Gastrocnemius medialis (tissue), 4 donors: ENCODE results near the gene GPBP1. TPM values are rescaled to one million over a fixed set of nuclear protein-coding genes. Genes with fewer than 3 reads are reported as not detected.
"Not testable (repeated sequence)": the region's sequence is repeated elsewhere in the genome, so short reads cannot be mapped to it uniquely, and the experiment has no call there.

Source experiments
- ATAC-seq, 2 donors: fragments of 150-250 bp; one replicate each; pipeline ENCODE4 v1.9.1; 2016
- DNase-seq, 2 donors: peaks; one replicate each; pipeline ENCODE4 v3.0.0-alpha.2; 2019
- H3K27ac ChIP-seq, 4 donors: fragments of 200-600 bp; sonication (generic); 1 replicate in 1 of 4; 2 replicates in 3 of 4; pipeline ENCODE4 v1.5.1; 2016 to 2018; ENCODE audit warnings: mild to moderate bottlenecking in 2 of 4, moderate library complexity in 1 of 4
- H3K27me3 ChIP-seq, 3 donors: fragments of 200-600 bp; sonication (generic) in 2 of 3; 1 replicate in 1 of 3; 2 replicates in 2 of 3; pipeline versions ENCODE4 v1.5.1 to v1.6.0; 2016 to 2019; ENCODE audit warnings: mild to moderate bottlenecking in 1 of 3, moderate library complexity in 1 of 3
- H3K36me3 ChIP-seq, 2 donors: fragments of 200-600 bp; sonication (generic) in 1 of 2; one replicate each; pipeline ENCODE4 v1.5.1; 2017 to 2018
- H3K4me1 ChIP-seq, 2 donors: fragments of 200-600 bp; sonication (generic) in 1 of 2; one replicate each; pipeline ENCODE4 v1.5.1; 2016 to 2017; ENCODE audit warnings: mild to moderate bottlenecking in 2 of 2
- H3K4me3 ChIP-seq, 4 donors: fragments of 200-600 bp; sonication (generic) in 3 of 4; 1 replicate in 1 of 4; 2 replicates in 3 of 4; pipeline ENCODE4 v1.5.1; 2016 to 2019; ENCODE audit warnings: mild to moderate bottlenecking in 2 of 4
- H3K9me3 ChIP-seq, 3 donors: fragments of 200-600 bp; sonication (generic) in 2 of 3; 1 replicate in 1 of 3; 2 replicates in 2 of 3; pipeline ENCODE4 v1.5.1; 2016 to 2019
- POLR2A ChIP-seq, 2 donors: fragments of 450-650 bp; IDR thresholded peaks; one replicate each; pipeline ENCODE4 v1.6.1; 2017; ENCODE audit warnings: antibody characterized with exemption in 2 of 2, mild to moderate bottlenecking in 2 of 2, moderate library complexity in 2 of 2
- in situ Hi-C, 4 donors: fragments of 200-750 bp; cut with MboI; loops; one replicate each; pipeline versions ENCODE4 v1.15.0 to v1.8.0; 2017; ENCODE audit warnings: low sequenced_read_pairs in 4 of 4
- intact Hi-C: fragments of 100-400 bp; cut with DNase I; formaldehyde crosslinking; loops from one replicate; pipeline ENCODE4 v1.15.1; 2023; ENCODE audit warnings: low total_unique reads
- total RNA-seq, 4 donors: library from RNA; depleted of rRNA; stranded (reverse); fragments of >200 nt; gene quantifications; one replicate each; pipeline versions ENCODE4 v1.1.0 to v1.2.3, GENCODE V29; 2016
- TF ChIP-seq, protein P1 (sequence below), 5 experiments: fragments of 450-650 bp in 3 of 5; fragments of 200-600 bp in 2 of 5; sonication (generic) in 2 of 5; IDR thresholded peaks in 4 of 5; conservative IDR thresholded peaks in 1 of 5; 1 replicate in 4 of 5; 2 replicates in 1 of 5; pipeline ENCODE4 v1.5.1; 2016 to 2019; ENCODE audit warnings: antibody characterized with exemption in 5 of 5, mild to moderate bottlenecking in 3 of 5, moderate library complexity in 3 of 5

GPBP1 gene
- total RNA-seq, 4 donors from 2014 or later, result 40.4 to 58.0 (median 50.5) TPM

- intact Hi-C loops, result no loop called here
These were observed 18.1 kb downstream of the GPBP1 start for GRCh38 chr5:57191986-57192385.

GRCh38 chr5:57192832-57193231, 19.0 kb downstream of the GPBP1 start:
- H3K4me3 ChIP-seq, H3K36me3 ChIP-seq, DNase-seq, H3K27me3 ChIP-seq, H3K9me3 ChIP-seq, ATAC-seq, intact Hi-C loops, H3K27ac ChIP-seq: not testable (repeated sequence)
- H3K4me1 ChIP-seq, result peaks cover 23 to 31% of the 10 kb centered on the region in 2 donors
- in situ Hi-C loops, result loop anchor here in 2 of 4 donors (25.0 kb wide), 1 partner anchor 1206 kb away; the partner anchor contains the start of gene IL6ST (in 2 of the 2)

More at GRCh38 chr5:57191986-57192385, 18.1 kb downstream of the GPBP1 start:
- no peaks in the 10 kb centered on the region for H3K36me3 ChIP-seq
- ATAC-seq (no peak), DNase-seq (no peak)
- H3K27me3 ChIP-seq, result no peaks in the 10 kb centered on the region
- H3K4me3 ChIP-seq, result no peak overlapping the region
- no peak overlapping the region for H3K27ac ChIP-seq
- TF ChIP-seq, protein P1, sequence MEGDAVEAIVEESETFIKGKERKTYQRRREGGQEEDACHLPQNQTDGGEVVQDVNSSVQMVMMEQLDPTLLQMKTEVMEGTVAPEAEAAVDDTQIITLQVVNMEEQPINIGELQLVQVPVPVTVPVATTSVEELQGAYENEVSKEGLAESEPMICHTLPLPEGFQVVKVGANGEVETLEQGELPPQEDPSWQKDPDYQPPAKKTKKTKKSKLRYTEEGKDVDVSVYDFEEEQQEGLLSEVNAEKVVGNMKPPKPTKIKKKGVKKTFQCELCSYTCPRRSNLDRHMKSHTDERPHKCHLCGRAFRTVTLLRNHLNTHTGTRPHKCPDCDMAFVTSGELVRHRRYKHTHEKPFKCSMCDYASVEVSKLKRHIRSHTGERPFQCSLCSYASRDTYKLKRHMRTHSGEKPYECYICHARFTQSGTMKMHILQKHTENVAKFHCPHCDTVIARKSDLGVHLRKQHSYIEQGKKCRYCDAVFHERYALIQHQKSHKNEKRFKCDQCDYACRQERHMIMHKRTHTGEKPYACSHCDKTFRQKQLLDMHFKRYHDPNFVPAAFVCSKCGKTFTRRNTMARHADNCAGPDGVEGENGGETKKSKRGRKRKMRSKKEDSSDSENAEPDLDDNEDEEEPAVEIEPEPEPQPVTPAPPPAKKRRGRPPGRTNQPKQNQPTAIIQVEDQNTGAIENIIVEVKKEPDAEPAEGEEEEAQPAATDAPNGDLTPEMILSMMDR (IDR thresholded peaks at IDR 0.05 in 4 of 5, conservative IDR thresholded peaks at IDR 0.05 in 1 of 5), result no peak
- TF ChIP-seq POLR2A (IDR thresholded peaks at IDR 0.05), result no peak
- in situ Hi-C loops, result loop anchor here in 2 of 4 donors (25.0 kb wide), 1 partner anchor 1205 kb away; the partner anchor contains the start of gene IL6ST (in 2 of the 2)
- H3K9me3 ChIP-seq, result no peaks in the 10 kb centered on the region
- H3K4me1 ChIP-seq, result peaks cover 30 to 39% of the 10 kb centered on the region in 2 donors

- no peak for DNase-seq
- in situ Hi-C loops (loop anchor here in 2 of 4 donors (25.0 kb wide), 1 partner anchor 1207 kb away; the partner anchor contains the start of gene IL6ST (in 2 of the 2)), intact Hi-C loops (no loop called here)
- Histone ChIP-seq H3K4me3 (no peak overlapping the region), H3K27me3 (no peaks in the 10 kb centered on the region), H3K36me3 (no peaks in the 10 kb centered on the region), H3K4me1 (peaks cover 14 to 20% of the 10 kb centered on the region in 2 donors), H3K9me3 (no peaks in the 10 kb centered on the region), H3K27ac (no peak overlapping the region)
- no peak for TF ChIP-seq POLR2A (IDR thresholded peaks at IDR 0.05)
- TF ChIP-seq, protein P1 (IDR thresholded peaks at IDR 0.05 in 4 of 5, conservative IDR thresholded peaks at IDR 0.05 in 1 of 5), result no peak
- ATAC-seq, result no peak
These were observed 20.0 kb downstream of the GPBP1 start for GRCh38 chr5:57193757-57194413.

GRCh38 chr5:57194653-57195052, 20.8 kb downstream of the GPBP1 start:
- DNase-seq, result no peak
- no peak for ATAC-seq
- Histone ChIP-seq H3K36me3 (no peaks in the 10 kb centered on the region), H3K27ac (no peak overlapping the region), H3K4me3 (no peak overlapping the region), H3K9me3 (no peaks in the 10 kb centered on the region), H3K27me3 (no peaks in the 10 kb centered on the region), H3K4me1 (peaks cover 8 to 17% of the 10 kb centered on the region in 2 donors)
- intact Hi-C loops (no loop called here), in situ Hi-C loops (loop anchor here in 2 of 4 donors (25.0 kb wide), 1 partner anchor 1207 kb away; the partner anchor contains the start of gene IL6ST (in 2 of the 2))
- TF ChIP-seq, protein P1 (IDR thresholded peaks at IDR 0.05 in 4 of 5, conservative IDR thresholded peaks at IDR 0.05 in 1 of 5), result no peak

DNA sequence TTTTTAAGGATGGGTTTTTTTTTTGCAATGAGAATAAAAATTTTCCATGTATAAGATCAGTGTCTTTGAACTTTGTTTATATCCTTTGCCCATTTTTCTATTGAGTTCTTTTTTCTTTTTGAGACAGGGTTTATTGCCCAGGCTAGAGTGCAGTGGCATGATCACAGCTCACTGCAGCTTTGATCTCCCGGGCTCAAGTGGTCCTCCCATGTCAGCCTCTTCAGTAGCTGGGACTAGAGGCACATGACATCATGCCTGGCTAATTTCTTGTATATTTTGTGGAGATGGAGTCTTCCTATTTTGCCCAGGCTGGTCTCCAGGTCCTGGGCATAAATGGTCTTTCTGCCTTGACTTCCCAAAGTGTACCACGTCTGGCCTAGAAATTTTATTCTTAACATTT, 21.2 kb downstream of the GPBP1 start:
- intact Hi-C loops, result no loop called here
- ATAC-seq, result no peak

More for the DNA sequence above, 21.2 kb downstream of the GPBP1 start:
- H3K36me3 ChIP-seq, result no peaks in the 10 kb centered on the region
- in situ Hi-C loops, result loop anchor here in 2 of 4 donors (25.0 kb wide), 1 partner anchor 1208 kb away; the partner anchor contains the start of gene IL6ST (in 2 of the 2)
- DNase-seq, result no peak
- no peak for TF ChIP-seq POLR2A (IDR thresholded peaks at IDR 0.05)
- TF ChIP-seq, protein P1 (IDR thresholded peaks at IDR 0.05 in 4 of 5, conservative IDR thresholded peaks at IDR 0.05 in 1 of 5), result no peak
- no peaks in the 10 kb centered on the region for H3K27me3 ChIP-seq
- no peaks in the 10 kb centered on the region for H3K9me3 ChIP-seq
- no peak overlapping the region for H3K4me3 ChIP-seq
- H3K27ac ChIP-seq, result no peak overlapping the region
- peaks cover 6 to 14% of the 10 kb centered on the region in 2 donors for H3K4me1 ChIP-seq
